HG03103 (cell line): ENCODE data around the gene PRKD2.
"Not testable (repeated sequence)": the region's sequence is repeated elsewhere in the genome, so short reads cannot be mapped to it uniquely, and the experiment has no call there.

ENCODE experiments used
- ATAC-seq: cut with Tn5 transposase; IDR thresholded peaks from one replicate; pipeline ENCODE4 v1.9.1; 2021; ENCODE audit warnings: low read depth; ENCODE audit not compliant: unreplicated experiment

Gene PRKD2

GRCh38 chr19:46712768-46713338 is 4.1 kb downstream of the PRKD2 start:
- ATAC-seq = not testable (repeated sequence)

GRCh38 chr19:46710687-46711086 is 6.2 kb downstream of the PRKD2 start:
- ATAC-seq = no peak

GRCh38 chr19:46704379-46705076 is 12.4 kb downstream of the PRKD2 start:
- ATAC-seq = no peak

GRCh38 chr19:46700704-46701103 is 16.2 kb downstream of the PRKD2 start:
- no peak for ATAC-seq

- ATAC-seq = no peak
Measured at GRCh38 chr19:46698395-46699321, 18.3 kb downstream of the PRKD2 start.

- ATAC-seq = no peak
Measured at GRCh38 chr19:46697204-46697960, 19.5 kb downstream of the PRKD2 start.

GRCh38 chr19:46696866-46697203 is 20.1 kb downstream of the PRKD2 start:
- no peak for ATAC-seq

- ATAC-seq = no peak
Measured at GRCh38 chr19:46696052-46696451, 20.9 kb downstream of the PRKD2 start.

- ATAC-seq = no peak
Measured at GRCh38 chr19:46693760-46694159, 23.2 kb downstream of the PRKD2 start.

- no peak for ATAC-seq
Measured at GRCh38 chr19:46692918-46693722, 23.8 kb downstream of the PRKD2 start.

GRCh38 chr19:46691948-46692347 is 25.0 kb downstream of the PRKD2 start:
- ATAC-seq = no peak

GRCh38 chr19:46691104-46691503 is 25.8 kb downstream of the PRKD2 start:
- no peak for ATAC-seq

- ATAC-seq = no peak
Measured at GRCh38 chr19:46689358-46689757, 27.6 kb downstream of the PRKD2 start.

- ATAC-seq = no peak
Measured at GRCh38 chr19:46687438-46688145, 29.3 kb downstream of the PRKD2 start.

- no peak for ATAC-seq
Measured at GRCh38 chr19:46685189-46685588, 31.7 kb downstream of the PRKD2 start.

- no peak for ATAC-seq
Measured at GRCh38 chr19:46678110-46678732, 38.7 kb downstream of the PRKD2 start.

GRCh38 chr19:46674416-46675178 is 42.3 kb downstream of the PRKD2 start:
- no peak for ATAC-seq

- no peak for ATAC-seq
Measured at GRCh38 chr19:46670813-46671212, 46.1 kb downstream of the PRKD2 start.
